Trophoblast cell (in vitro differentiated cells and primary cell): Measurements from ENCODE around the gene EEF2KMT.
"Not testable (repeated sequence)": the region's sequence is repeated elsewhere in the genome, so short reads cannot be mapped to it uniquely, and the experiment has no call there.

Experiments used
- DNase-seq, 2 donors: peaks; one replicate each; pipeline ENCODE4 v3.0.0-alpha.2; 2016
- H2AFZ ChIP-seq: 2 replicates; pipeline ENCODE4 v1.6.1; 2013; ENCODE audit warnings: low read length, moderate library complexity, mild to moderate bottlenecking; ENCODE audit not compliant: insufficient read depth, poor library complexity
- H2AK5ac ChIP-seq: 2 replicates; pipeline ENCODE4 v1.6.1; 2013; ENCODE audit warnings: mild to moderate bottlenecking, low read length
- H2BK120ac ChIP-seq: 2 replicates; pipeline ENCODE4 v1.6.1; 2013; ENCODE audit warnings: low read length, mild to moderate bottlenecking, moderate library complexity; ENCODE audit not compliant: insufficient read depth, poor library complexity
- H2BK12ac ChIP-seq: 2 replicates; pipeline ENCODE4 v1.6.1; 2013; ENCODE audit warnings: mild to moderate bottlenecking, low read length, moderate library complexity
- H2BK5ac ChIP-seq: 2 replicates; pipeline ENCODE4 v1.6.1; 2013; ENCODE audit warnings: low read length, low read depth, moderate library complexity, mild to moderate bottlenecking; ENCODE audit not compliant: poor library complexity
- H3K14ac ChIP-seq: 2 replicates; pipeline ENCODE4 v1.6.1; 2013; ENCODE audit warnings: mild to moderate bottlenecking, low read length
- H3K18ac ChIP-seq: 2 replicates; pipeline ENCODE4 v1.6.1; 2013; ENCODE audit warnings: mild to moderate bottlenecking, low read length
- H3K23ac ChIP-seq: 2 replicates; pipeline ENCODE4 v1.6.1; 2013; ENCODE audit warnings: low read length
- H3K27ac ChIP-seq: 2 replicates; pipeline ENCODE4 v1.5.1; 2013; ENCODE audit warnings: low read depth, mild to moderate bottlenecking, inconsistent platforms, low read length, moderate library complexity
- H3K27me3 ChIP-seq: 2 replicates; pipeline ENCODE4 v1.6.1; 2013; ENCODE audit warnings: inconsistent platforms, mild to moderate bottlenecking, low read length, moderate library complexity; ENCODE audit not compliant: insufficient read depth
- H3K36me3 ChIP-seq, 2 experiments: 1 replicate in 1 of 2; 2 replicates in 1 of 2; pipeline ENCODE4 v1.6.1; 2013; ENCODE audit warnings: low read length in 2 of 2, mild to moderate bottlenecking in 2 of 2, moderate library complexity in 1 of 2; ENCODE audit not compliant: insufficient read depth in 2 of 2, control insufficient read depth in 1 of 2
- H3K4ac ChIP-seq: 2 replicates; pipeline ENCODE4 v1.6.1; 2013; ENCODE audit warnings: low read depth, mild to moderate bottlenecking, low read length, moderate library complexity
- H3K4me1 ChIP-seq, 2 experiments: 1 replicate in 1 of 2; 2 replicates in 1 of 2; pipeline ENCODE4 v1.6.1; 2013; ENCODE audit warnings: low read length in 2 of 2, mild to moderate bottlenecking in 2 of 2, moderate library complexity in 1 of 2; ENCODE audit not compliant: insufficient read depth in 2 of 2, control insufficient read depth in 1 of 2
- H3K4me2 ChIP-seq: 2 replicates; pipeline ENCODE4 v1.6.1; 2013; ENCODE audit warnings: inconsistent platforms, mild to moderate bottlenecking, low read length, moderate library complexity
- H3K4me3 ChIP-seq: 2 replicates; pipeline ENCODE4 v1.5.1; 2013; ENCODE audit warnings: mild to moderate bottlenecking, low read depth, low read length, inconsistent platforms
- H3K79me1 ChIP-seq: one replicate; pipeline ENCODE4 v1.6.1; 2013; ENCODE audit warnings: low read length
- H3K79me2 ChIP-seq: 2 replicates; pipeline ENCODE4 v1.6.1; 2013; ENCODE audit warnings: low read length, mild to moderate bottlenecking; ENCODE audit not compliant: control insufficient read depth, insufficient read depth, poor library complexity
- H3K9ac ChIP-seq: 2 replicates; pipeline ENCODE4 v1.6.1; 2013; ENCODE audit warnings: mild to moderate bottlenecking, low read length
- H3K9me3 ChIP-seq: 2 replicates; pipeline ENCODE4 v1.6.1; 2013; ENCODE audit warnings: low read depth, mild to moderate bottlenecking, control low read depth, inconsistent platforms, low read length; ENCODE audit not compliant: insufficient read depth
- H4K12ac ChIP-seq: 2 replicates; pipeline ENCODE4 v1.6.1; 2013; ENCODE audit warnings: low read depth, mild to moderate bottlenecking, low read length, moderate library complexity
- H4K8ac ChIP-seq: 2 replicates; pipeline ENCODE4 v1.6.1; 2013; ENCODE audit warnings: low read depth, mild to moderate bottlenecking, low read length, moderate library complexity
- H4K91ac ChIP-seq: one replicate; pipeline ENCODE4 v1.6.1; 2013; ENCODE audit warnings: low read depth, mild to moderate bottlenecking, low read length, moderate library complexity
- WGBS: extraction: QIAGEN DNeasy Blood & Tissue Kit; methylation state at CpG from one replicate; pipeline ENCODE4 v1.1.7; 2013; ENCODE audit warnings: missing lambda C conversion rate; ENCODE audit not compliant: insufficient read length, insufficient coverage; ENCODE audit errors: extremely low coverage; 5-methylcytosine and 5-hydroxymethylcytosine counted together

The EEF2KMT gene

GRCh38 chr16:5134739-5135452 lies 37.3 kb upstream of the EEF2KMT start:
- H3K27ac ChIP-seq, H3K36me3 ChIP-seq, H4K12ac ChIP-seq, H2BK12ac ChIP-seq, H2BK5ac ChIP-seq, H3K9me3 ChIP-seq, H3K4me1 ChIP-seq, H3K14ac ChIP-seq, H2AK5ac ChIP-seq, H3K79me1 ChIP-seq, H2BK120ac ChIP-seq, H3K79me2 ChIP-seq, H3K18ac ChIP-seq, H4K8ac ChIP-seq, H4K91ac ChIP-seq, H3K4me3 ChIP-seq, H3K4ac ChIP-seq, H2AFZ ChIP-seq, H3K27me3 ChIP-seq, H3K23ac ChIP-seq, H3K4me2 ChIP-seq, H3K9ac ChIP-seq: not testable (repeated sequence)
- peak; percentile 37 to 67 for DNase-seq
- WGBS = no CpG with 5 or more reads among the region's 13 CpGs

GRCh38 chr16:5132915-5133600 lies 35.5 kb upstream of the EEF2KMT start:
- WGBS = no CpG with 5 or more reads among the region's 13 CpGs
- DNase-seq, H3K4me1 ChIP-seq, H2BK120ac ChIP-seq, H3K4me2 ChIP-seq, H4K91ac ChIP-seq, H4K12ac ChIP-seq, H2AFZ ChIP-seq, H3K79me2 ChIP-seq, H3K4me3 ChIP-seq, H3K23ac ChIP-seq, H3K4ac ChIP-seq, H3K14ac ChIP-seq, H3K79me1 ChIP-seq, H2BK5ac ChIP-seq, H3K18ac ChIP-seq, H3K9ac ChIP-seq, H4K8ac ChIP-seq, H3K27ac ChIP-seq, H2AK5ac ChIP-seq, H3K9me3 ChIP-seq, H2BK12ac ChIP-seq, H3K36me3 ChIP-seq, H3K27me3 ChIP-seq: not testable (repeated sequence)

GRCh38 chr16:5131467-5132004 lies 33.9 kb upstream of the EEF2KMT start:
- H2BK120ac ChIP-seq, H2BK12ac ChIP-seq, H3K27me3 ChIP-seq, H4K8ac ChIP-seq, H3K36me3 ChIP-seq, H3K4me3 ChIP-seq, H3K9me3 ChIP-seq, H2BK5ac ChIP-seq, H4K12ac ChIP-seq, H3K79me1 ChIP-seq, H3K79me2 ChIP-seq, H3K23ac ChIP-seq, H3K4me2 ChIP-seq, H3K18ac ChIP-seq, DNase-seq, H3K4ac ChIP-seq, H3K4me1 ChIP-seq, H3K27ac ChIP-seq, H2AFZ ChIP-seq, H4K91ac ChIP-seq, H3K9ac ChIP-seq, H2AK5ac ChIP-seq, H3K14ac ChIP-seq: not testable (repeated sequence)
- no CpG with 5 or more reads among the region's 3 CpGs for WGBS

GRCh38 chr16:5117300-5118087 lies 19.9 kb upstream of the EEF2KMT start:
- H4K91ac ChIP-seq, H3K4me3 ChIP-seq, H3K4me1 ChIP-seq, H4K12ac ChIP-seq, H3K27ac ChIP-seq, H2BK5ac ChIP-seq, DNase-seq, H3K4ac ChIP-seq, H3K79me2 ChIP-seq, H3K23ac ChIP-seq, H4K8ac ChIP-seq, H3K18ac ChIP-seq, H3K4me2 ChIP-seq, H3K36me3 ChIP-seq, H3K9ac ChIP-seq, H3K9me3 ChIP-seq, H3K14ac ChIP-seq, H3K27me3 ChIP-seq, H2BK120ac ChIP-seq, H2AK5ac ChIP-seq, H2BK12ac ChIP-seq, H3K79me1 ChIP-seq, H2AFZ ChIP-seq: not testable (repeated sequence)
- WGBS = no CpG with 5 or more reads among the region's 20 CpGs
